Measurements from ENCODE around the gene CFDP1. TPM values are rescaled to one million over a fixed set of nuclear protein-coding genes. Genes with fewer than 3 reads are reported as not detected.

CFDP1 gene
- total RNA-seq, 2 donors from 2014 or later, result 25.2 to 33.6 TPM

- Histone ChIP-seq H3K27me3 (no peaks in the 10 kb centered on the region), H3K4me1 (peaks cover 0 to 17% of the 10 kb centered on the region in 2 donors), H3K9me3 (no peaks in the 10 kb centered on the region), H3K27ac (no peak overlapping the region), H3K36me3 (no peaks in the 10 kb centered on the region), H3K4me3 (no peak overlapping the region)
- no peak for TF ChIP-seq CTCF (IDR thresholded peaks at IDR 0.05)
- no peak for DNase-seq (ENCODE audit: low spot score)
Measured at GRCh38 chr16:75340741-75341491, 92.4 kb downstream of the CFDP1 start.

GRCh38 chr16:75337430-75337829, 95.9 kb downstream of the CFDP1 start:
- H3K4me3 ChIP-seq, result no peak overlapping the region
- H3K27me3 ChIP-seq, result no peaks in the 10 kb centered on the region
- H3K9me3 ChIP-seq, result no peaks in the 10 kb centered on the region
- peaks cover 0 to 15% of the 10 kb centered on the region in 2 donors for H3K4me1 ChIP-seq
- no peaks in the 10 kb centered on the region for H3K36me3 ChIP-seq
- no peak overlapping the region for H3K27ac ChIP-seq
- no peak for TF ChIP-seq CTCF (IDR thresholded peaks at IDR 0.05)
- no peak for DNase-seq (ENCODE audit: low spot score)

GRCh38 chr16:75336521-75336920, 96.8 kb downstream of the CFDP1 start:
- Histone ChIP-seq H3K4me1 (peaks cover 0 to 6% of the 10 kb centered on the region in 2 donors), H3K27ac (no peak overlapping the region), H3K27me3 (no peaks in the 10 kb centered on the region), H3K4me3 (no peak overlapping the region), H3K9me3 (no peaks in the 10 kb centered on the region), H3K36me3 (no peaks in the 10 kb centered on the region)
- no peak for DNase-seq (ENCODE audit: low spot score)
- no peak for TF ChIP-seq CTCF (IDR thresholded peaks at IDR 0.05)

DNA sequence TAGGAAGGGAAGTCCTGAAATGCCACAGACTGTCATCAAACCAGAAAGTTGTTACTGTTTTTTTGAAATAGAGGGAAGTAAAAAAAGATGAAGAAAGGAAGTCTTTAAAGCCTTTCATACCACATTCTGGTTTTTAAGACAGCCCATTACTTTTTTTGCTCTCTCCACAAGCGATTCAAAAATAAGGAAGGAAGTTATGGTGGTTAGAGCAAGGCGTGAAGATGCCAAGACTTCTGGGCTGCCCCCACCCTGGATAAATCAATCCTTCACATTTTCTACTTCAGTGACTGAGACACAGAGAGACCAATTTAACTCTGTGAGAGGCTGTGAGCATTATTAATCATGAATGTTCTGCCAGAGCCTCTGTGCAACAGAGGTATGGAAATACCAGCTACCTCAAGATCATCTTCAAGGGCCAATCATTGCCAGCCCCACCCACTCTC, 99.6 kb downstream of the CFDP1 start:
- no peak overlapping the region for H3K4me3 ChIP-seq
- H3K4me1 ChIP-seq, result no peaks in the 10 kb centered on the region
- H3K27ac ChIP-seq, result no peak overlapping the region
- H3K9me3 ChIP-seq, result no peaks in the 10 kb centered on the region
- no peak for DNase-seq (ENCODE audit: low spot score)
- TF ChIP-seq CTCF (IDR thresholded peaks at IDR 0.05), result no peak
- no peaks in the 10 kb centered on the region for H3K36me3 ChIP-seq
- H3K27me3 ChIP-seq, result no peaks in the 10 kb centered on the region

- Histone ChIP-seq H3K4me1 (no peaks in the 10 kb centered on the region), H3K36me3 (no peaks in the 10 kb centered on the region), H3K4me3 (no peak overlapping the region), H3K27me3 (no peaks in the 10 kb centered on the region), H3K9me3 (no peaks in the 10 kb centered on the region), H3K27ac (no peak overlapping the region)
- no peak for TF ChIP-seq CTCF (IDR thresholded peaks at IDR 0.05)
- no peak for DNase-seq (ENCODE audit: low spot score)
Measured at GRCh38 chr16:75329943-75330342, 103.4 kb downstream of the CFDP1 start.

DNA sequence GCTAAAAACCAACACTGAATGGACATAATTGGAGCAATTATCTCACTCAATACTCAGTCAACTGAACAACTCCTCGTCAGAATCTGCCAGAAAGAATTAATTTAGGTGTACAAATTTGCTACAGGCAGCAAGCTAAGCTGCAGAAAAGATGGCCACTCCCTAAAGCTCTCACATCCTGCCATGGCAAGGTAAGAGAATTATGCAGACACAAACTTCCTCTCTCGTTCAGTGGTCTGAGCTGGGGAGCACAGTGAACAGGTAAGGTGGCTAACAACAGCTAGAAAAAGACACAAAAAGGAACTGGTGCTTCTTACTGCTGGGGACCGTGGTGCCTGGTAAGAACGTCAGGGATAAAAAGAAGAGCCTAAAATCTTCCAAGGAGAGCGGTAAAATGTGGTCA, 107.0 kb downstream of the CFDP1 start:
- no peak for TF ChIP-seq CTCF (IDR thresholded peaks at IDR 0.05)
- H3K4me1 ChIP-seq, result no peaks in the 10 kb centered on the region
- H3K4me3 ChIP-seq, result no peak overlapping the region
- H3K9me3 ChIP-seq, result no peaks in the 10 kb centered on the region
- DNase-seq (ENCODE audit: low spot score), result no peak
- no peaks in the 10 kb centered on the region for H3K36me3 ChIP-seq
- H3K27ac ChIP-seq, result no peak overlapping the region
- H3K27me3 ChIP-seq, result no peaks in the 10 kb centered on the region
